Peyer's patch (tissue), 4 donors: ENCODE measurements around the gene EPDR1.

Experiments
- POLR2A ChIP-seq, 2 donors: fragments of 450-650 bp; IDR thresholded peaks; one replicate each; pipeline ENCODE4 v1.5.1; 2017; ENCODE audit warnings: antibody characterized with exemption in 2 of 2, mild to moderate bottlenecking in 2 of 2, moderate library complexity in 2 of 2
- TF ChIP-seq, protein P1 (sequence below), 6 experiments: fragments of 450-650 bp in 4 of 6; fragments of 200-600 bp in 2 of 6; sonication (generic) in 1 of 6; IDR thresholded peaks; one replicate each; pipeline ENCODE4 v1.5.1; 2017 to 2019; ENCODE audit warnings: antibody characterized with exemption in 6 of 6, mild to moderate bottlenecking in 3 of 6, moderate library complexity in 1 of 6

DNA sequence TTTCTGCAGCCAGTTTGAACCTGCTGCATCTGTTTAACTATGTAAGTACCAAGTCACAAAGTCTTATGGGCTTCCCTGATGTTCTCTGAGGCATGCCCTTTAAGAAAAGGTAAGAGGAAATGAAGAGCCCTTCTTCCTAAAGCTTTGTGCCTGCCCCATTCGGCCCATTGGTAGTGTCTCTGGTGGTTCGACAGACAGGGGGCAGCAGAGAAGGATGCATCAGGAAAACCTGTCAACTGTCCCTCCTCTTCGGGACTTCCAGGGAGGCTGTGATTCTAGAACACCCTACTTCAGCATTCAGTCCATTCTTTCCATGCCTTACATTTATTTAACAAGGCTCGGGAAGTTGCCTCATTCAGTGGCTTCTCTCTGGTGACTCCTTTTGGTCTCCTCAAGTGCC lies 1.9 kb upstream of the EPDR1 start:
- TF ChIP-seq, protein P1, sequence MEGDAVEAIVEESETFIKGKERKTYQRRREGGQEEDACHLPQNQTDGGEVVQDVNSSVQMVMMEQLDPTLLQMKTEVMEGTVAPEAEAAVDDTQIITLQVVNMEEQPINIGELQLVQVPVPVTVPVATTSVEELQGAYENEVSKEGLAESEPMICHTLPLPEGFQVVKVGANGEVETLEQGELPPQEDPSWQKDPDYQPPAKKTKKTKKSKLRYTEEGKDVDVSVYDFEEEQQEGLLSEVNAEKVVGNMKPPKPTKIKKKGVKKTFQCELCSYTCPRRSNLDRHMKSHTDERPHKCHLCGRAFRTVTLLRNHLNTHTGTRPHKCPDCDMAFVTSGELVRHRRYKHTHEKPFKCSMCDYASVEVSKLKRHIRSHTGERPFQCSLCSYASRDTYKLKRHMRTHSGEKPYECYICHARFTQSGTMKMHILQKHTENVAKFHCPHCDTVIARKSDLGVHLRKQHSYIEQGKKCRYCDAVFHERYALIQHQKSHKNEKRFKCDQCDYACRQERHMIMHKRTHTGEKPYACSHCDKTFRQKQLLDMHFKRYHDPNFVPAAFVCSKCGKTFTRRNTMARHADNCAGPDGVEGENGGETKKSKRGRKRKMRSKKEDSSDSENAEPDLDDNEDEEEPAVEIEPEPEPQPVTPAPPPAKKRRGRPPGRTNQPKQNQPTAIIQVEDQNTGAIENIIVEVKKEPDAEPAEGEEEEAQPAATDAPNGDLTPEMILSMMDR (IDR thresholded peaks at IDR 0.05) = peak in 2 of 6 experiments; percentile 4 to 5
- TF ChIP-seq POLR2A (IDR thresholded peaks at IDR 0.05) = no peak
